ENCODE data around the gene CHRNA1. TPM values are rescaled to one million over a fixed set of nuclear protein-coding genes. Genes with fewer than 3 reads are reported as not detected.
"Not testable (repeated sequence)": the region's sequence is repeated elsewhere in the genome, so short reads cannot be mapped to it uniquely, and the experiment has no call there.

Gene CHRNA1
- total RNA-seq, 1 experiment from 2014 or later: not detected

DNA sequence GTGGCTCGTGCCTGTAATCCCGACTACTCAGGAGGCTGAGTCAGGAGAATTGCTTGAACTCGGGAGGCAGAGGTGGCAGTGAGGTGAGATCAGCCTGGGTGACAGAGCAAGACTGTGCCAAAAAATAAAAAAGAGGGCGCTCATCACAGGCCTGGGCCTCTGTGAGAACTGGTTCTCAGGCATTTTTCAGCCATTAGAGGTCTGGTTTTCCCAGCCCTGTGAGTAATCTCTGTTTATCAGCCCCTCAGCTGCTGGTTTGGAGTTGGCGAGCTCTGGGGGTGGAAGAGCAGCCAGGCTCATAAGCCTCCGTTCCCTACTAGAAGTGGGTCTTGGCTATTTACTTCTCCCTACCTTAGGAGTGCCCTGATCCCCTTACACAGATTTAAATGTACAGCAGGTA lies 53.1 kb downstream of the CHRNA1 start:
- no TSS peak for BruUV-seq (replicated peaks)
- no peak for ATAC-seq

DNA sequence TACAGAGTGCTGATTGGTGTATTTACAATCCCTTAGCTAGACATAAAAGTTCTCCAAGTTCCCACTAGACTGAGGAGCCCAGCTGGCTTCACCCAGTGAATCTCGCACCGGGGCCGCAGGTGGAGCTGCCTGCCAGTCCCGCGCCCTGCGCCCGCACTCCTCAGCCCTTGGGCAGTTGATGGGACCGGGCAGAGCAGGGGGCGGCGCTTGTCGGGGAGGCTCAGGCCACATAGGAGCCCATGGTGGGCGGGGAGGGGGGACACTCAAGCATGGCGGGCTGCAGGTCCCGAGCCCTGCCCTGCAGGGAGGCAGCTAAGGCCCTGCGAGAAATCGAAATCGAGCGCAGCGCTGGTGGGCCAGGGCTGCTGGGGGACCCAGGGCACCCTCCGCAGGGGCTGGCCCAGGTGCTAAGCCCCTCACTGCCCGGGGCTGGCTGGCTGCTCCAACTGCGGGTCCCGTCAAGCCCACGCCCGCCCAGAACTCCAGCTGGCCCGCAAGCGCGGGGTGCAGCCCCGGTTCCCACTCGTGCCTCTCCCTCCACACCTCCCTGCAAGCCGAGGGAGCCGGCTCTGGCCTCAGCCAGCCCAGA lies 54.8 kb downstream of the CHRNA1 start:
- RAD21 ChIA-PET (ENCODE audit: low non-redundant PET in 1 of 2, low total read pairs in 2 of 2, uncharacterized antibody in 2 of 2, unreplicated experiment in 2 of 2); H3K4me1 ChIP-seq (ENCODE audit: control insufficient read depth in 1 of 2, insufficient read depth in 2 of 2, low read length in 2 of 2); H3K9me3 ChIP-seq (ENCODE audit: control insufficient read depth in 1 of 2, insufficient read depth in 1 of 2, low read depth in 1 of 2, low read length in 2 of 2); intact Hi-C loops (cut with micrococcal nuclease); H3K4me2 ChIP-seq (ENCODE audit: low read length); POLR2A ChIA-PET; H2AFZ ChIP-seq (ENCODE audit: low read depth, low read length, poor library complexity, severe bottlenecking); H4K20me1 ChIP-seq (ENCODE audit: insufficient read depth); H3K36me3 ChIP-seq (ENCODE audit: control insufficient read depth in 1 of 2, insufficient read depth in 2 of 2, low read length in 2 of 2); BruUV-seq (replicated peaks); ATAC-seq; H3K79me2 ChIP-seq (ENCODE audit: insufficient read depth, low read length); H3K9me2 ChIP-seq (ENCODE audit: insufficient read depth); H3K4me3 ChIP-seq (replicated peaks in 1 of 2; ENCODE audit: low read depth in 1 of 2, low read length in 2 of 2); H3K27me3 ChIP-seq (ENCODE audit: insufficient read depth, low read length); DNase-seq (ENCODE audit: low read depth, low spot score); H3K27ac ChIP-seq (ENCODE audit: low read depth, low read length); H3K9ac ChIP-seq (ENCODE audit: low read length): not testable (repeated sequence)
- CTCF ChIA-PET: interaction anchor here (0.9 to 1.2 kb wide), 2 partner anchors 10 to 12 kb away, joined by 3 to 5 read pairs; no protein-coding TSS in a partner anchor

More for the DNA sequence above, 53.1 kb downstream of the CHRNA1 start:
- ChIA-PET CTCF (no interaction called here), RAD21 (ENCODE audit: low non-redundant PET in 1 of 2, low total read pairs in 2 of 2, uncharacterized antibody in 2 of 2, unreplicated experiment in 2 of 2) (no interaction called here), POLR2A (no interaction called here)
- intact Hi-C loops (cut with micrococcal nuclease): no loop called here
- Histone ChIP-seq H3K27ac (ENCODE audit: low read depth, low read length) (no peak overlapping the region), H3K4me1 (ENCODE audit: control insufficient read depth in 1 of 2, insufficient read depth in 2 of 2, low read length in 2 of 2) (no peaks in the 10 kb centered on the region), H3K9me3 (ENCODE audit: control insufficient read depth in 1 of 2, insufficient read depth in 1 of 2, low read depth in 1 of 2, low read length in 2 of 2) (no peaks in the 10 kb centered on the region), H4K20me1 (ENCODE audit: insufficient read depth) (no peaks in the 10 kb centered on the region), H3K4me3 (replicated peaks in 1 of 2; ENCODE audit: low read depth in 1 of 2, low read length in 2 of 2) (no peak overlapping the region), H3K79me2 (ENCODE audit: insufficient read depth, low read length) (no peaks in the 10 kb centered on the region), H3K9me2 (ENCODE audit: insufficient read depth) (no peaks in the 10 kb centered on the region), H3K36me3 (ENCODE audit: control insufficient read depth in 1 of 2, insufficient read depth in 2 of 2, low read length in 2 of 2) (no peaks in the 10 kb centered on the region), H3K27me3 (ENCODE audit: insufficient read depth, low read length) (0 out of 2 replicates have a peak, but pooled peaks cover 3% of the 10 kb centered on the region), H3K4me2 (ENCODE audit: low read length) (no peak overlapping the region), H2AFZ (ENCODE audit: low read depth, low read length, poor library complexity, severe bottlenecking) (no peak overlapping the region), H3K9ac (ENCODE audit: low read length) (no peak overlapping the region)
- TF ChIP-seq JUND (IDR thresholded peaks at IDR 0.05) (no peak), RAD21 (IDR thresholded peaks at IDR 0.05; ENCODE audit: low read depth) (no peak), EZH2 (IDR thresholded peaks at IDR 0.05) (no peak), TCF7L2 (IDR thresholded peaks at IDR 0.05; ENCODE audit: borderline replicate concordance, extremely low read depth, insufficient read depth, insufficient read length) (no peak), CEBPB (IDR thresholded peaks at IDR 0.05; ENCODE audit: low read depth) (no peak), ZFX (IDR thresholded peaks at IDR 0.05) (no peak), POLR2AphosphoS5 (IDR thresholded peaks at IDR 0.05; ENCODE audit: low read depth, low read length) (no peak), ZNF274 (IDR thresholded peaks at IDR 0.05; ENCODE audit: low read depth, low read length) (no peak), SIN3A (IDR thresholded peaks at IDR 0.05; ENCODE audit: low read depth) (no peak), ELF1 (IDR thresholded peaks at IDR 0.05; ENCODE audit: borderline replicate concordance, low read depth) (no peak), EGR1 (IDR thresholded peaks at IDR 0.05; ENCODE audit: low read depth) (no peak), CBX3 (IDR thresholded peaks at IDR 0.05; ENCODE audit: low read depth) (no peak), POLR2A (IDR thresholded peaks at IDR 0.05; ENCODE audit: borderline replicate concordance, extremely low read depth, insufficient read depth, insufficient read length) (no peak), FOSL1 (IDR thresholded peaks at IDR 0.05; ENCODE audit: low read depth) (no peak), EZH2phosphoT487 (IDR thresholded peaks at IDR 0.05; ENCODE audit: borderline replicate concordance) (no peak)
- TF ChIP-seq, protein P1, sequence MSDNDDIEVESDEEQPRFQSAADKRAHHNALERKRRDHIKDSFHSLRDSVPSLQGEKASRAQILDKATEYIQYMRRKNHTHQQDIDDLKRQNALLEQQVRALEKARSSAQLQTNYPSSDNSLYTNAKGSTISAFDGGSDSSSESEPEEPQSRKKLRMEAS (IDR thresholded peaks at IDR 0.05): no peak
- TF ChIP-seq, protein P2, sequence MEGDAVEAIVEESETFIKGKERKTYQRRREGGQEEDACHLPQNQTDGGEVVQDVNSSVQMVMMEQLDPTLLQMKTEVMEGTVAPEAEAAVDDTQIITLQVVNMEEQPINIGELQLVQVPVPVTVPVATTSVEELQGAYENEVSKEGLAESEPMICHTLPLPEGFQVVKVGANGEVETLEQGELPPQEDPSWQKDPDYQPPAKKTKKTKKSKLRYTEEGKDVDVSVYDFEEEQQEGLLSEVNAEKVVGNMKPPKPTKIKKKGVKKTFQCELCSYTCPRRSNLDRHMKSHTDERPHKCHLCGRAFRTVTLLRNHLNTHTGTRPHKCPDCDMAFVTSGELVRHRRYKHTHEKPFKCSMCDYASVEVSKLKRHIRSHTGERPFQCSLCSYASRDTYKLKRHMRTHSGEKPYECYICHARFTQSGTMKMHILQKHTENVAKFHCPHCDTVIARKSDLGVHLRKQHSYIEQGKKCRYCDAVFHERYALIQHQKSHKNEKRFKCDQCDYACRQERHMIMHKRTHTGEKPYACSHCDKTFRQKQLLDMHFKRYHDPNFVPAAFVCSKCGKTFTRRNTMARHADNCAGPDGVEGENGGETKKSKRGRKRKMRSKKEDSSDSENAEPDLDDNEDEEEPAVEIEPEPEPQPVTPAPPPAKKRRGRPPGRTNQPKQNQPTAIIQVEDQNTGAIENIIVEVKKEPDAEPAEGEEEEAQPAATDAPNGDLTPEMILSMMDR (IDR thresholded peaks at IDR 0.05 in 2 of 3, conservative IDR thresholded peaks at IDR 0.05 in 1 of 3; ENCODE audit: borderline replicate concordance in 1 of 3, insufficient read depth in 1 of 3, low read depth in 2 of 3, low read length in 2 of 3): no peak
- TF ChIP-seq, protein P3, sequence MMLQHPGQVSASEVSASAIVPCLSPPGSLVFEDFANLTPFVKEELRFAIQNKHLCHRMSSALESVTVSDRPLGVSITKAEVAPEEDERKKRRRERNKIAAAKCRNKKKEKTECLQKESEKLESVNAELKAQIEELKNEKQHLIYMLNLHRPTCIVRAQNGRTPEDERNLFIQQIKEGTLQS (IDR thresholded peaks at IDR 0.05): no peak
- TF ChIP-seq, protein P4, sequence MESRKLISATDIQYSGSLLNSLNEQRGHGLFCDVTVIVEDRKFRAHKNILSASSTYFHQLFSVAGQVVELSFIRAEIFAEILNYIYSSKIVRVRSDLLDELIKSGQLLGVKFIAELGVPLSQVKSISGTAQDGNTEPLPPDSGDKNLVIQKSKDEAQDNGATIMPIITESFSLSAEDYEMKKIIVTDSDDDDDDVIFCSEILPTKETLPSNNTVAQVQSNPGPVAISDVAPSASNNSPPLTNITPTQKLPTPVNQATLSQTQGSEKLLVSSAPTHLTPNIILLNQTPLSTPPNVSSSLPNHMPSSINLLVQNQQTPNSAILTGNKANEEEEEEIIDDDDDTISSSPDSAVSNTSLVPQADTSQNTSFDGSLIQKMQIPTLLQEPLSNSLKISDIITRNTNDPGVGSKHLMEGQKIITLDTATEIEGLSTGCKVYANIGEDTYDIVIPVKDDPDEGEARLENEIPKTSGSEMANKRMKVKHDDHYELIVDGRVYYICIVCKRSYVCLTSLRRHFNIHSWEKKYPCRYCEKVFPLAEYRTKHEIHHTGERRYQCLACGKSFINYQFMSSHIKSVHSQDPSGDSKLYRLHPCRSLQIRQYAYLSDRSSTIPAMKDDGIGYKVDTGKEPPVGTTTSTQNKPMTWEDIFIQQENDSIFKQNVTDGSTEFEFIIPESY (IDR thresholded peaks at IDR 0.05; ENCODE audit: extremely low read depth, insufficient replicate concordance, low read length): no peak
- DNase-seq (ENCODE audit: low read depth, low spot score): no peak
